B cell (primary cell): Measurements from ENCODE around the gene MORC1. TPM values are rescaled to one million over a fixed set of nuclear protein-coding genes. Genes with fewer than 3 reads are reported as not detected.

Experiments used
- ATAC-seq: fragments of 200-7000 bp; cut with Tn5 transposase; one replicate; pipeline ENCODE4 v1.10.0; 2021; ENCODE audit warnings: low read depth, mild to moderate bottlenecking, moderate number of reproducible peaks, moderate library complexity
- CTCF ChIA-PET: fragments of 350-600 bp; sonication (Branson Sonifier 250); formaldehyde crosslinking; loops from one replicate; lab custom pipeline; 2021; ENCODE audit warnings: antibody characterized with exemption, inconsistent platforms; lab: Charles Lee
- POLR2A ChIA-PET: fragments of 350-600 bp; sonication (Branson Sonifier 250); formaldehyde crosslinking; loops from one replicate; lab custom pipeline; 2021; ENCODE audit warnings: antibody characterized with exemption; lab: Charles Lee
- DNase-seq: peaks from one replicate; pipeline ENCODE4 v3.0.0; 2013
- H2AFZ ChIP-seq: 2 replicates; pipeline ENCODE4 v1.6.1; 2012; ENCODE audit warnings: mild to moderate bottlenecking, low read depth, low read length; ENCODE audit not compliant: insufficient read depth, poor library complexity, severe bottlenecking
- H3K27ac ChIP-seq, 2 donors: 1 replicate in 1 of 2; 2 replicates in 1 of 2; pipeline ENCODE4 v1.5.1; 2012 to 2013; ENCODE audit warnings: low read length in 2 of 2, mild to moderate bottlenecking in 2 of 2, moderate library complexity in 1 of 2
- H3K27me3 ChIP-seq, 4 experiments: fragments of 200-600 bp in 1 of 4; sonication (generic) in 1 of 4; replicated peaks in 1 of 4; 1 replicate in 2 of 4; 2 replicates in 2 of 4; pipeline versions ENCODE4 v1.6.1 to v1.7.0; 2013 to 2016; ENCODE audit warnings: low read length in 3 of 4, mild to moderate bottlenecking in 2 of 4, mixed read lengths in 1 of 4, moderate library complexity in 1 of 4; ENCODE audit not compliant: insufficient read depth in 4 of 4, control insufficient read depth in 3 of 4; ENCODE audit errors: control extremely low read depth in 1 of 4
- H3K36me3 ChIP-seq, 2 experiments: replicated peaks in 1 of 2; 1 replicate in 1 of 2; 2 replicates in 1 of 2; pipeline versions ENCODE4 v1.6.1 to v1.7.1; 2013; ENCODE audit warnings: low read length in 1 of 2; ENCODE audit not compliant: insufficient read depth in 2 of 2, control insufficient read depth in 1 of 2; ENCODE audit errors: control extremely low read depth in 1 of 2, extremely low read depth in 1 of 2
- H3K4me1 ChIP-seq, 2 donors: fragments of 200-600 bp in 1 of 2; sonication (generic) in 1 of 2; 1 replicate in 1 of 2; 2 replicates in 1 of 2; pipeline versions ENCODE4 v1.5.1 to v1.6.1; 2013 to 2017; ENCODE audit warnings: low read length in 2 of 2; ENCODE audit not compliant: control insufficient read depth in 2 of 2, insufficient read depth in 2 of 2
- H3K4me2 ChIP-seq: replicated peaks from 2 replicates; pipeline ENCODE3; 2012; ENCODE audit warnings: mild to moderate bottlenecking, low read depth, low read length; ENCODE audit not compliant: poor library complexity, severe bottlenecking
- H3K4me3 ChIP-seq, 5 experiments: fragments of 200-600 bp in 1 of 5; sonication (generic) in 1 of 5; 1 replicate in 3 of 5; 2 replicates in 2 of 5; pipeline versions ENCODE4 v1.5.1 to v1.7.0; 2011 to 2016; ENCODE audit warnings: low read length in 4 of 5, mild to moderate bottlenecking in 4 of 5, low read depth in 2 of 5, control low read depth in 1 of 5, moderate library complexity in 1 of 5; ENCODE audit not compliant: insufficient read depth in 1 of 5; ENCODE audit errors: control extremely low read depth in 1 of 5, extremely low read depth in 1 of 5
- H3K79me2 ChIP-seq: fragments of 200-600 bp; sonication (generic); one replicate; pipeline ENCODE4 v1.6.0; 2016; ENCODE audit warnings: low read length; ENCODE audit not compliant: control insufficient read depth, insufficient read depth
- H3K9ac ChIP-seq: fragments of 200-600 bp; sonication (generic); 2 replicates; pipeline ENCODE4 v1.6.1; 2017; ENCODE audit warnings: mild to moderate bottlenecking, low read length, moderate library complexity
- H3K9me3 ChIP-seq, 3 donors: one replicate each; pipeline versions ENCODE4 v1.6.1 to v1.7.1; 2013; ENCODE audit warnings: low read length in 2 of 3; ENCODE audit not compliant: control insufficient read depth in 2 of 3, insufficient read depth in 1 of 3; ENCODE audit errors: control extremely low read depth in 1 of 3
- H4K20me1 ChIP-seq: 2 replicates; pipeline ENCODE4 v1.6.0; 2012; ENCODE audit warnings: mild to moderate bottlenecking, low read length; ENCODE audit not compliant: insufficient read depth, control insufficient read depth, poor library complexity, severe bottlenecking
- H3K27ac Mint-ChIP-seq: one replicate; pipeline ENCODE4 v1.8.0; 2021; ENCODE audit warnings: mixed read lengths
- H3K27me3 Mint-ChIP-seq: one replicate; pipeline ENCODE4 v1.8.0; 2021; ENCODE audit warnings: mixed read lengths
- H3K4me1 Mint-ChIP-seq: one replicate; pipeline ENCODE4 v1.8.0; 2021; ENCODE audit warnings: mixed read lengths
- H3K4me3 Mint-ChIP-seq: one replicate; pipeline ENCODE4 v1.8.0; 2021; ENCODE audit warnings: mixed read lengths
- H3K9me3 Mint-ChIP-seq: one replicate; pipeline ENCODE4 v1.8.0; 2022; ENCODE audit warnings: mixed read lengths; ENCODE audit not compliant: insufficient read depth
- CTCF ChIP-seq: fragments of 200-600 bp; IDR thresholded peaks from one replicate; pipeline ENCODE4 v1.8.0; 2022; ENCODE audit warnings: antibody characterized with exemption, mild to moderate bottlenecking
- EZH2 ChIP-seq: IDR thresholded peaks from 2 replicates; pipeline ENCODE4 v1.6.1; 2012; ENCODE audit warnings: borderline replicate concordance, low read depth, mild to moderate bottlenecking, moderate library complexity, low read length; ENCODE audit not compliant: insufficient read depth, poor library complexity, severe bottlenecking
- WGBS: methylation state at CpG from one replicate; pipeline ENCODE4 v1.1.5; 2013; ENCODE audit warnings: missing lambda C conversion rate; ENCODE audit not compliant: insufficient coverage; 5-methylcytosine and 5-hydroxymethylcytosine counted together
- intact Hi-C: fragments of 100-400 bp; cut with micrococcal nuclease; formaldehyde crosslinking; loops from one replicate; pipeline ENCODE4 v1.10.0; 2022
- polyA plus RNA-seq: library from polyadenylated mRNA; depleted of rRNA; stranded (reverse); fragments of >200 nt; gene quantifications from 2 replicates; pipeline ENCODE4 v1.2.3, GENCODE V29; 2012
- total RNA-seq, 2 donors: library from RNA; stranded (reverse); fragments of 120-200 nt in 1 of 2; gene quantifications; 1 replicate in 1 of 2; 2 replicates in 1 of 2; pipeline versions ENCODE4 v1.2.3 to v1.2.4, GENCODE V29; 2013 to 2022

The MORC1 gene
- total and polyA plus RNA-seq, 2 donors (not counting 1 experiment from before 2014, with no cell fraction given), result not detected

GRCh38 chr3:108918866-108919265, 199.1 kb downstream of the MORC1 start:
- H3K4me2 ChIP-seq, result no peak overlapping the region
- H2AFZ ChIP-seq, result no peak overlapping the region
- no peaks in the 10 kb centered on the region for H3K36me3 ChIP-seq
- H3K27me3 ChIP-seq, result no peaks in the 10 kb centered on the region
- no peaks in the 10 kb centered on the region for H3K4me1 ChIP-seq
- ATAC-seq (no peak), DNase-seq (no peak)
- intact Hi-C loops, result loop anchor here (10.0 kb wide), 1 partner anchor 364 kb away; no protein-coding TSS in a partner anchor
- no peaks in the 10 kb centered on the region for H3K9me3 Mint-ChIP-seq
- no peaks in the 10 kb centered on the region for H3K79me2 ChIP-seq
- ChIA-PET CTCF (interaction anchor here (8.7 to 10.0 kb wide), 2 partner anchors 253 to 430 kb away, joined by 64 to 122 read pairs; no protein-coding TSS in a partner anchor), POLR2A (no interaction called here)
- WGBS, result no CpG with 5 or more reads among the region's 3 CpGs
- TF ChIP-seq EZH2, result no peak
- no peaks in the 10 kb centered on the region for H4K20me1 ChIP-seq
- H3K4me3 Mint-ChIP-seq, result no peak overlapping the region
- no peaks in the 10 kb centered on the region for H3K4me1 Mint-ChIP-seq
- peaks cover 32% of the 10 kb centered on the region for H3K27me3 Mint-ChIP-seq
- no peaks in the 10 kb centered on the region for H3K9me3 ChIP-seq
- no peak overlapping the region for H3K4me3 ChIP-seq
- H3K27ac ChIP-seq, result no peak overlapping the region
- no peak overlapping the region for H3K9ac ChIP-seq
- H3K27ac Mint-ChIP-seq, result no peak overlapping the region

- H3K4me2 ChIP-seq, result no peak overlapping the region
- CTCF ChIA-PET, result interaction anchor here (0.6 to 10.0 kb wide), 24 partner anchors 9 to 1679 kb away, joined by 3 to 122 read pairs (median 4); no protein-coding TSS in a partner anchor
- H3K36me3 ChIP-seq, result no peaks in the 10 kb centered on the region
- Mint-ChIP-seq H3K27ac (no peak overlapping the region), H3K9me3 (no peaks in the 10 kb centered on the region), H3K4me3 (no peak overlapping the region), H3K4me1 (no peaks in the 10 kb centered on the region), H3K27me3 (peaks cover 29% of the 10 kb centered on the region)
- H3K4me1 ChIP-seq, result no peaks in the 10 kb centered on the region
- no peaks in the 10 kb centered on the region for H3K9me3 ChIP-seq
- H3K27ac ChIP-seq, result no peak overlapping the region
- peak; percentile 70 for ATAC-seq
- H3K27me3 ChIP-seq, result no peaks in the 10 kb centered on the region
- H3K79me2 ChIP-seq, result no peaks in the 10 kb centered on the region
- intact Hi-C loops, result loop anchor here (1.0 to 10.0 kb wide), 2 partner anchors 253 to 360 kb away; no protein-coding TSS in a partner anchor
- no peak overlapping the region for H2AFZ ChIP-seq
- H3K9ac ChIP-seq, result no peak overlapping the region
- 0% methylated on average over 1 of the region's 6 CpGs for WGBS
- no peak overlapping the region for H3K4me3 ChIP-seq
- no peaks in the 10 kb centered on the region for H4K20me1 ChIP-seq
- POLR2A ChIA-PET, result no interaction called here
- peak; percentile 73 for DNase-seq
- TF ChIP-seq CTCF, result peak; percentile 89
- no peak for TF ChIP-seq EZH2
These were observed 202.9 kb downstream of the MORC1 start for GRCh38 chr3:108914774-108915641.
